GM21528 (cell line): ENCODE measurements around the gene FOXD2.
A peak's percentile ranks its signal among the peaks of the same experiment; 100 is the strongest.

Experiments used
- ATAC-seq: cut with Tn5 transposase; IDR thresholded peaks from one replicate; pipeline ENCODE4 v1.9.1; 2021; ENCODE audit warnings: mild to moderate bottlenecking, moderate library complexity; ENCODE audit not compliant: unreplicated experiment, low FRiP score

FOXD2 gene

GRCh38 chr1:47437447-47438164 lies at the start of gene FOXD2:
FOXD2 (plus strand) TSS chr1:47438044; CDS start chr1:47438136, 92 bp downstream.
- peak; percentile 87 for ATAC-seq

GRCh38 chr1:47388891-47389238 lies 49.0 kb upstream of the FOXD2 start:
- no peak for ATAC-seq

- ATAC-seq = no peak
These were observed 48.1 kb upstream of the FOXD2 start for GRCh38 chr1:47389731-47390130.

- no peak for ATAC-seq
These were observed 47.0 kb upstream of the FOXD2 start for GRCh38 chr1:47390843-47391242.

- ATAC-seq = no peak
These were observed 44.7 kb upstream of the FOXD2 start for GRCh38 chr1:47393141-47393540.

GRCh38 chr1:47395433-47395832 lies 42.4 kb upstream of the FOXD2 start:
- ATAC-seq = no peak

- no peak for ATAC-seq
These were observed 41.1 kb upstream of the FOXD2 start for GRCh38 chr1:47396671-47397196.

GRCh38 chr1:47399138-47399845 lies 38.6 kb upstream of the FOXD2 start:
- no peak for ATAC-seq

- ATAC-seq = no peak
These were observed 38.0 kb upstream of the FOXD2 start for GRCh38 chr1:47399846-47400155.

GRCh38 chr1:47401761-47402160 lies 36.1 kb upstream of the FOXD2 start:
- ATAC-seq = no peak

- ATAC-seq = no peak
These were observed 35.3 kb upstream of the FOXD2 start for GRCh38 chr1:47402591-47402990.

- no peak for ATAC-seq
These were observed 34.4 kb upstream of the FOXD2 start for GRCh38 chr1:47403321-47403910.

- ATAC-seq = no peak
These were observed 32.1 kb upstream of the FOXD2 start for GRCh38 chr1:47405697-47406096.

GRCh38 chr1:47406966-47407365 lies 30.9 kb upstream of the FOXD2 start:
- ATAC-seq = no peak

GRCh38 chr1:47407481-47407880 lies 30.4 kb upstream of the FOXD2 start:
- ATAC-seq = no peak

- ATAC-seq = no peak
These were observed 28.4 kb upstream of the FOXD2 start for GRCh38 chr1:47409311-47410067.

- no peak for ATAC-seq
These were observed 27.8 kb upstream of the FOXD2 start for GRCh38 chr1:47410068-47410455.

GRCh38 chr1:47411436-47411835 lies 26.4 kb upstream of the FOXD2 start:
- no peak for ATAC-seq

GRCh38 chr1:47412437-47412836 lies 25.4 kb upstream of the FOXD2 start:
- ATAC-seq = no peak

GRCh38 chr1:47415728-47416318 lies 22.0 kb upstream of the FOXD2 start, which contains the start of gene FOXE3:
FOXE3 (plus strand) TSS chr1:47416285; CDS start chr1:47416316, 31 bp downstream.
- ATAC-seq = no peak
